GM12872 (cell line): ENCODE measurements around the gene COL6A1.
A peak's percentile ranks its signal among the peaks of the same experiment; 100 is the strongest.

Source experiments
- TF ChIP-seq, protein P1 (sequence below): IDR thresholded peaks from 3 replicates; pipeline ENCODE4 v1.5.1; 2011; ENCODE audit warnings: low read depth, mild to moderate bottlenecking, low read length, moderate library complexity; ENCODE audit not compliant: insufficient read depth

The COL6A1 gene

DNA sequence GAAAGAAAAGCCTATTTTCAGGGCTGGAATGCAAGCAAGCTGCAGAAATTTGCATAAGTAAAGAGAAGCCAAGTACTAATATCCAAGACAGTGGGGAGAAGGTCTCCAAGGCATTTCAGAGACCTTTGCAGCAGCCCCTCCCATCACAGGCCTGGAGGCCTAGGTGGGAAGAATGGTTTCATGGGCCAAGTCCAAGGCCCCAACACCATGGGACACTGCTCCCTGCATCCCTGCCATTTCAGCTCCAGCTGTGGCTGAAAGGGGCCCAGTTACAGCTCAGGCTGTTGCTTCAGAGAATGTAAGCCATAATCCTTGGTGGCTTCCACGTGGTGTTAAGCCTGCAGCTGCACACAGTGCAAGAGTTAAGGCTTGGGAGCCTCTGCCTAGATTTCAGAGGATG is 16.9 kb upstream of the COL6A1 start:
- TF ChIP-seq, protein P1, sequence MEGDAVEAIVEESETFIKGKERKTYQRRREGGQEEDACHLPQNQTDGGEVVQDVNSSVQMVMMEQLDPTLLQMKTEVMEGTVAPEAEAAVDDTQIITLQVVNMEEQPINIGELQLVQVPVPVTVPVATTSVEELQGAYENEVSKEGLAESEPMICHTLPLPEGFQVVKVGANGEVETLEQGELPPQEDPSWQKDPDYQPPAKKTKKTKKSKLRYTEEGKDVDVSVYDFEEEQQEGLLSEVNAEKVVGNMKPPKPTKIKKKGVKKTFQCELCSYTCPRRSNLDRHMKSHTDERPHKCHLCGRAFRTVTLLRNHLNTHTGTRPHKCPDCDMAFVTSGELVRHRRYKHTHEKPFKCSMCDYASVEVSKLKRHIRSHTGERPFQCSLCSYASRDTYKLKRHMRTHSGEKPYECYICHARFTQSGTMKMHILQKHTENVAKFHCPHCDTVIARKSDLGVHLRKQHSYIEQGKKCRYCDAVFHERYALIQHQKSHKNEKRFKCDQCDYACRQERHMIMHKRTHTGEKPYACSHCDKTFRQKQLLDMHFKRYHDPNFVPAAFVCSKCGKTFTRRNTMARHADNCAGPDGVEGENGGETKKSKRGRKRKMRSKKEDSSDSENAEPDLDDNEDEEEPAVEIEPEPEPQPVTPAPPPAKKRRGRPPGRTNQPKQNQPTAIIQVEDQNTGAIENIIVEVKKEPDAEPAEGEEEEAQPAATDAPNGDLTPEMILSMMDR = no peak

DNA sequence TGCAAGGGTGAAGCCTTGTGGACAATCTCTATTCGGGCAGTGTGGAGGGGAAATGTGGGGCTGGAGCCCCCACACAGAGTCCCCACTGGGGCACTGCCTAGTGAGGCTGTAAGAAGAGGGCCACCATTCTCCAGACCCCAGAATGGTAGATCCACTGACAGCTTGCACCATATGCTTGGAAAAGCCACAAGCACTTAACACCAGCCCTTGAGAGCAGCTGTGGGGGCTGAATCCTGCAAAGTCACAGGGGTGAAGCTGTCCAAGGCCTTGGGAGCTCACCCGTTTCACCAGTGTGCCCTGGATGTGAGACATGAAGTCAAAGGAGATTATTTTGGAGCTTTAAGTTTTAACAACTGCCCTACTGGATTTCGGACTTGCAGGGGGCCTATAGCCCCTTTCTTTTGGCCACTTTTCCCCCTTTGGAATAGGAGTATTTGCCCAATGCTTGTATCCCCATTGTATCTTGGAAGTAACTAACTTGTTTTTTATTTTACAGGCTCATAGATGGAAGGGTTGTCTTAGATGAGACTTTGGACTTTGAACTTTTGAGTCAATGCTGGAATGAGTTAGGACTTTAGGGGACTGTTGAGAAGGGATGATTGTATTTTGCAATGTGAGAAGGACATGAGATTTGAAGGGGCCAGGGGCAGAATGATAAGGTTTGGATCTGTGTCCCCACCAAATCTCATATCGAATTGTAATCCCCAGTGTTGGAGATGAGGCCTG is 16.3 kb upstream of the COL6A1 start:
- TF ChIP-seq, protein P1 = no peak

DNA sequence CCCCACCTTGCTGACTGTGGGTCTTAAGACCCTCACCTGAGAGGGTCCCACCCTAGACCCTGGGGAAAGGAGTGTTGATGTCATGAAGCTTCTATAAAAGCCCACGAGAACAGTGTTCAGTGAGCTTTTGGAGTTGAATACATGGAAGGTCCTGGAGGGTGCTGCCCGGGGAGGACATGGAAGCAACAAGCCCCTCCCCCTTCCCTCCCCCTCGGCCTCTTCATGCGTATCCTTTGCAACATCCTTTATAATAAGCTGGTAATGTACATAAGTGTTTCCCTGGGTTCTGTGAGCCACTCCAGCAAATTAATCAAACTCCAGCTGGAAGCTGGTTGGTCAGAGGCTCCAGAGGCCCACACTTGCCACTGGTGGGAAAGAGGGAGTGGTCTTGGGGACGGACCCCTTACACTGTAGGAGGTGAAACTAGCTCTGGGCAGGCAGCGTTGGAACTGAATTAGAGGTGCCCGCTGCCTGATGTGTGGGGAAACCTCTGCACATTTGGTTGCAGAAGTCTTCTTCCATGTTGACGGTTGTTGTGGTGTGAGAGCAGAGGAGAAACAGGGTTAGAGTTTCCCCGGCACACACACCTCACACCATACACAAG is 14.7 kb upstream of the COL6A1 start:
- TF ChIP-seq, protein P1 = no peak

DNA sequence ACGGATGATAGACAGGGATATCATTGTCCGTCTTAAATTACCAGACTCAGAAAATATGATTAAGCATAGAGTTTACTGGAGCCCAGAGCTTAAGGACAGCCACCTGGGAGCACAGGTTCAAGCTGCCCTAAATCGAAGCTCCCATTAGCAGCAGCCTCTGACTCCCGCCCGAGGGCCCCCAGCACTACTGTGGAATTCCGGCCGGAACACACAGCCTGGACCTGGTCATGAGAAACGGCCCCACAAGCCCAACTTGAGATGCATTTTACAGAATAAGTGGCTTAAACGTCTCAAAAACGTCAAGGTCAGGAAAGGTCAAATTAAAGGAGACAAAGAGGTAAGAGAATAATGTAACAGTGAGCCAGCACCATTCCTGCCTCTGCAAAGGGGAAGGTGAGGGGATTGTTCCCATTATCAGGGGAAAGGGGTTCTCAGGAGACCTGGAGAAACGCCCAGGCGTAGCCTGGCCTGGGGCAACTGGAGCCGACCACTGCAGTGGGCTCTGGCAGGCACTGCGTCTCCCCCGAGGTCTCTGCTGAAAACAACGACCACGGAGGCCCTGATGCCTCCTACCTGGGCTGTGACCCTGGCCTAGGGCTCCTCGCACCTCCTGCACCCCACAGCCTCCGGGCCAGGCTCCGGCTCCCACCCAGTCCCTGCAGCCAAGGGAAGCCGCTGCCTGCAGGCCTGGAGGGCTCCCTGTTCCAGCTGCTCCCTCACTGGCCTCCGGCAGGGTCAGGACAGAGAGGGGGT is 11.5 kb upstream of the COL6A1 start:
- TF ChIP-seq, protein P1 = no peak

DNA sequence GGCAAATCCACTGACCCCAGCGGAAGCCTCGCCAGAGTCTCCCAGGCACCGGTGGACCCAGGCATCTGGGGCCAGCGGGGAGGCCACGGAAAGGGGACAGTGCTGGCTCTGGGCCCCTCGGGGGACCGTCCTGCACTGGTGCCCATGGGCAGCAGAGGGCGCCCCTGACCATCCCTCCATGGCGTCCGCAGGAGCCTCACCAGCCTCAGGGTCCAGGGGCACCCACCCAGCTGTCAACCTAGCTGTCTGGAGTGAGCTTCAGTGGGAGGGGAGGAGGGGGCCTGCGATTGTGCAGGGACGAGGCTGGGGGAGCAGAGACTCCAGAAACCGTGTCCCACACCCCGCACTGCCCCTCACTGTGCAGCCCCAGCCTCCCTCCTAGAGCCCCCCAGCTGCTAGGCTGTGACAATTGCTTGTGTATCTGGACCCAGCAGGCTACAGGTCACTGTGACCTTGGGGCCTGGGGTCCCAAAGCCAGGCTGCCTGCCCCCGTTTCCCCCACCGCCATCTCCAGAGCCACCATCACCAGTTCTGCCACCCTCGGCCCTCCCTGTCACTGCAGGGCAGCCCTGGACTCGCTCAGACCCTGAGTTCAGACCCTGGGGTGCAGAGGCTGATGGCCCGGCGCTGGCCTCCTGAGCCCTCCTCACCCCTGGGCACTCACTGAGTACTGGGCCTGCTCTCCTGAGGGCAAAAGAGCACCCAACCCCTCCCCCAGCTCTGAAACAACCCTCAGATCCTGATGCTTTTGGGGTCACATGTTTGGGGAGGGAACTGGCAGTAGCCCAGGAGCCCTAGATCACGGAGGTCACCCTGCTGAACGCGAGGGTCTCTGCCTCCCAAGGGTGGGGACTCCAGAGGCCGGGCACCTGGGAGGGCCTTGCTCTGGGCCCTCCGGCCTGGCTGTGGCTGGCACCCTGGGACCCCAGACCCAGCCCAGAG is 10.6 kb upstream of the COL6A1 start:
- TF ChIP-seq, protein P1 = peak; percentile 82

DNA sequence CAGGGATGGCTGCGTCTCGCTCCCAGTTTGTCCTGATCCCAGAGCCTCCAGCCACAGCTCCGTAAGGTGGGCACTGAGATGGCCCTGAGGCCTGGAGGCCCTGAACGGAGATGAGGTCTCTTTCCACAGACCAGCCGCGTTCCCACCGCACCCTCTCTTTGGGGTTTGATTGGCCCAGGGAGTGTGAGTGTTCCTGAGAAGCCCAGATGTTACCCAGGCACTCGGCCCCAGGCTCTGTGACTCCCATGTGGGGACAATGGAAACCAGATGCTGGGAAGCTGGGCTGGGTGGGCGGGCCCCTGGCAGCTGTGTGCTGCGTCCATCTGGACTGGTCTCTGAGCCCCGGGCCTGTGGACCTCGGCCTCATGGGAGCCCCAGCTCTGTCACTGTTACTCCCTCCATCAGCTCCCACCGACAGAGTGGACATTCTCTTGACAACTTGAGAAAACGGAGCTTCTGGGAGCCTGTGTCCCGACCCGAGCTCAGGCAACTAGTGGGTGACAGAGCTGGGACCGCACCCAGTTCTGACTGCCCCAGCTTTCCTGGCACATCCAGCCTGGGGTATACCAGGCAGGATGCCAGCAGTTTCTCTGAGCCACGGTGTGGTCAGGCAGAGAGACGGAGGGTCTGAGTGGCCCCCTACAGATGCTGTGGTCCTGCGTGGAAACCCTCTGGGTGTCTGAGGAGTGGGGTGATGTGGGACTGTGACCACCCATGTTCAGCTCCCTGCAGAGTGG is 9.8 kb upstream of the COL6A1 start:
- TF ChIP-seq, protein P1 = no peak
